Omental fat pad (tissue), 4 donors: ENCODE results near the gene MCM6. TPM values are rescaled to one million over a fixed set of nuclear protein-coding genes. Genes with fewer than 3 reads are reported as not detected.

Source experiments
- ATAC-seq: fragments of 150-250 bp; one replicate; pipeline ENCODE4 v1.9.1; 2016; ENCODE audit warnings: mild to moderate bottlenecking, moderate library complexity; ENCODE audit not compliant: low FRiP score
- DNase-seq: peaks from one replicate; pipeline ENCODE4 v3.0.0-alpha.2; 2019; ENCODE audit warnings: low spot score
- CTCF ChIP-seq, 3 donors: fragments of 450-650 bp; IDR thresholded peaks; one replicate each; pipeline ENCODE4 v1.5.1; 2016 to 2017; ENCODE audit warnings: antibody characterized with exemption in 3 of 3, mild to moderate bottlenecking in 3 of 3, moderate library complexity in 2 of 3
- total RNA-seq, 4 donors: library from RNA; depleted of rRNA; stranded (reverse); fragments of >200 nt; gene quantifications; one replicate each; pipeline ENCODE4 v1.1.0, GENCODE V29; 2016

MCM6 gene
- total RNA-seq, result 10 to 100 TPM in 3 of 4 donors, 1 to 10 TPM in 1; 8.5 to 13.1 (median 12.2) TPM

GRCh38 chr2:135876066-135876711 is at the start of gene MCM6:
TSS of gene MCM6 (minus strand) at chr2:135876443. CDS start at chr2:135876365, 78 bp downstream.
- no peak for TF ChIP-seq CTCF (IDR thresholded peaks at IDR 0.05)
- peak; percentile 89 for DNase-seq
- peak; percentile 98 for ATAC-seq

- ATAC-seq, result no peak
- DNase-seq, result no peak
- no peak for TF ChIP-seq CTCF (IDR thresholded peaks at IDR 0.05)
These were observed 49.3 kb upstream of the MCM6 start for GRCh38 chr2:135925571-135925970.

- ATAC-seq, result no peak
- no peak for DNase-seq
- no peak for TF ChIP-seq CTCF (IDR thresholded peaks at IDR 0.05)
These were observed 40.0 kb upstream of the MCM6 start for GRCh38 chr2:135916207-135916606.

- no peak for TF ChIP-seq CTCF (IDR thresholded peaks at IDR 0.05)
- ATAC-seq (no peak), DNase-seq (no peak)
These were observed 38.2 kb upstream of the MCM6 start for GRCh38 chr2:135914485-135914884.

- ATAC-seq (no peak), DNase-seq (no peak)
- TF ChIP-seq CTCF (IDR thresholded peaks at IDR 0.05), result peak in 1 of 3 donors; percentile 37
These were observed 37.6 kb upstream of the MCM6 start for GRCh38 chr2:135913727-135914365.

GRCh38 chr2:135909976-135910375 is 33.7 kb upstream of the MCM6 start:
- no peak for TF ChIP-seq CTCF (IDR thresholded peaks at IDR 0.05)
- ATAC-seq (no peak), DNase-seq (no peak)

GRCh38 chr2:135905679-135906078 is 29.4 kb upstream of the MCM6 start:
- DNase-seq, result no peak
- ATAC-seq, result no peak
- no peak for TF ChIP-seq CTCF (IDR thresholded peaks at IDR 0.05)
